Epidermal melanocyte (primary cell): ENCODE results near the gene ARFRP1.
"Not testable (repeated sequence)": the region's sequence is repeated elsewhere in the genome, so short reads cannot be mapped to it uniquely, and the experiment has no call there.

Experiments
- DNase-seq: peaks from one replicate; pipeline ENCODE4 v3.0.0; 2011; ENCODE audit warnings: low spot score; ENCODE audit not compliant: insufficient read length

The ARFRP1 gene

DNA sequence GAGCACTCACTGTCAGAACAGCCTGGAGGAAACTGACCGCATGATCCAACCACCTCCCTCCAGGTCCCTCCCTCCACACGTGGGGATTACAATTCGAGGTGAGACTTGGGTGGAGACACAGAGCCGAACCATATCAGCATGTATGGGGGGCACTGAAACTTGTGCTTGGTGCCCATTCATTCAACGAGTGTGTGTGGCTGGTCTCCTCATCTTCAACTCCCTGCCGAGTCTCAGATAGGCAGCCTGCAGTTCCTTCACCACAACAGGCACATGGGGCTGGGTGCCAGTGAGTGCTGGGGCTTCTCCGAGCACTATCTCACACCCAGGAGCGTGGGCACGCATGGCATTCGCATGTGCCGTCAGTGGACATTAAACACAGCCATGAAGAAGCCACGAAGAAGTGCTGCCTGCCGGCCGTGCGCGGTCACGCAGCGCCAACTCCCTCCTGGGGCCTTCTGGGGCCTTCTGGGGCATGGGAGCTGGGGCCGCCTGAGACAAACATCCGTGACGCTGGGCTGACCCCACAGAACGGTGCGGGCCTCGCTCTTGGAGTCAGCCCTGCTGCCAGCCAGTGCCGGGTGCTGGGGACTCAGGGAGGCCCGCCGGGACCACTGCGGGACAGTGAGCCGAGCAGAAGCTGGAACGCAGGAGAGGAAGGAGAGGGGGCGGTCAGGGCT, 50.4 kb downstream of the ARFRP1 start:
- no peak for DNase-seq

GRCh38 chr20:63656451-63656850, 51.3 kb downstream of the ARFRP1 start:
- DNase-seq, result no peak

DNA sequence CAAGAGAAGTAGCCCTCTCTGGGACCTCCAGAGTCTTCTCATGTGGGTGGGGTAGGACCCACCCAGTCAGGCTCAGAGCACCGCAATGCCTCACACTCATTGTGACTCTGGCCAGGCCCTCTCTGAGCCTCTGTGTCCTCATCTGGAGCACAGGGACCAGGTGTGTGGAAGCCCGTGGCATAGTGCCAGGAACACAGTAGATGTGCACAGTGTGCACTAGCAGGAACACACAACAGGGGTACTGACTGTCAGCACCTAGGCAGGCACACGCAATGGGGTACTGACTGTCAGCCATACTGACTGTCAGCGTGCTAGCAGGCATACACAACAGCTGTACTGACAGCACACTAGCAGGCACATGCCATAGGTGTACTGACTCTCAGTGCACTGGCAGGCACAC, 52.5 kb downstream of the ARFRP1 start:
- DNase-seq, result no peak

- DNase-seq, result no peak
Measured at GRCh38 chr20:63653974-63654668, 53.7 kb downstream of the ARFRP1 start.

- peak; percentile 82 for DNase-seq
Measured at GRCh38 chr20:63653041-63653973, 54.5 kb downstream of the ARFRP1 start, which contains the start of gene STMN3. Gene STMN3, minus strand, starts transcription at chr20:63653424. Its CDS starts 79 bp downstream, at chr20:63653345.

GRCh38 chr20:63652192-63652980, 55.4 kb downstream of the ARFRP1 start:
- no peak for DNase-seq

GRCh38 chr20:63651942-63652191, 55.9 kb downstream of the ARFRP1 start:
- no peak for DNase-seq

- DNase-seq, result not testable (repeated sequence)
Measured at GRCh38 chr20:63650486-63650885, 57.3 kb downstream of the ARFRP1 start.

DNA sequence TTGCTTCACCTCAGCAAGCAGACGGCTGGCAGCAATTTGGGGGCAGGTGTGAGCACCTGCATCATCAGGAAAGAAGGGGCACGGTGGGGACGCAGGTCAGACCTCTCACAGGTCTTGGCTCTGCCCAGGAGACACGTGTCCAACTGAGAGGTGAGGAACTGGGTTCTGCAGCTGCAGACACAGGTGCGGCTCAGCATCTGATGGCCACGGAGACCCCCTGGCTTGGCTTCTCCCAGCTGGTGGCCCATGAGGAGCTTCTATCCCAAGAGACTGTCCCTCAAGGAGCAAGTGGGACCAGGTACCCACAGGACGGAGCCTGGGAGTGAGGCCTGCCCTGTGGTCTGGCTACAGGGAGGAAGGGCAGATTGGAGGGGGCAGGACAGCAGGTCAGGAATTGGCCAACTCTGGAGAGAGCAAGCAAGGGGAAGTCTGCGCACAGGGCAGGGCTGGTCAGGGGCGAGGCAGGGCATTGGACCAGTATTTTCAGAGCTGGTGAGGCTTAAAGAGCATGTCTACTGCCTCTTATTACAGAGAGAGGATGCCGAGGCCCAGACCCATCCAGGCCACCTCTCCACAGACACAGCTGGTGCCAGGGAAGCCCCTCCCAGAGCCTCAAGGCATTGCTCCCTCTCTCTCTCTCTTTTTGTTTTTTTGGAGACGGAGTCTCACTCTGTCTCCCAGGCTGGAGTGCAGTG, 58.7 kb downstream of the ARFRP1 start:
- DNase-seq, result no peak
